ENCODE measurements around the gene ARFGEF3. TPM values are rescaled to one million over a fixed set of nuclear protein-coding genes. Genes with fewer than 3 reads are reported as not detected.
"Not testable (repeated sequence)": the region's sequence is repeated elsewhere in the genome, so short reads cannot be mapped to it uniquely, and the experiment has no call there.

The ARFGEF3 gene
- total RNA-seq, 1 donor, result under 0.01 TPM

DNA sequence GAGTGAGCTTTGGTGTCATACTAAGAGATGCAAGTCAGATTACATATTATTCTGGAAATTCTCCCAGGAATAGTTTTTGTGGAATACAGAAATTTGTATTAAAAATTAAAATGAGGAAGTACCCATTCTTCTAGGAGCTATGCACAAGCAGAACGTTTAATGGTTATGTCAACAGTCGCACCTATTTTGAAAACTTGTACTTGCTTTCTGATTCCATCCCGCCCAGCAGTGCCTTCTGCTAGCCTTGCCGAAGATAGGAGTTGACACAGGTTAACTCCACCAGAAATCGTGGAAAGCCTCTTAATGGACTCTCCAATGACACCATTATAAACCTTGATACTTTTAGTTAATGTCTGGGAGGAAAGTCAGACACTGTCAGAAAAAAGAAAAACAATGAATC is 49.9 kb downstream of the ARFGEF3 start:
- H4K20me1 ChIP-seq (ENCODE audit: insufficient read depth, low read length), result no peaks in the 10 kb centered on the region
- no peak for DNase-seq (ENCODE audit: insufficient read length, low spot score, missing footprints)
- H3K4me1 ChIP-seq (ENCODE audit: insufficient read depth, low read length), result no peaks in the 10 kb centered on the region
- no peak overlapping the region for H2AFZ ChIP-seq (ENCODE audit: low read length)
- H3K9me3 ChIP-seq (ENCODE audit: low read depth, low read length), result no peaks in the 10 kb centered on the region
- H3K79me2 ChIP-seq (ENCODE audit: insufficient read depth, low read length), result no peaks in the 10 kb centered on the region
- H3K4me2 ChIP-seq (ENCODE audit: insufficient read depth, low read length), result no peak overlapping the region
- peaks cover 5% of the 10 kb centered on the region for H3K27me3 ChIP-seq (ENCODE audit: insufficient read depth, low read length)
- H3K36me3 ChIP-seq (ENCODE audit: insufficient read depth, low read length), result no peaks in the 10 kb centered on the region
- no peak overlapping the region for H3K4me3 ChIP-seq (ENCODE audit: insufficient read depth, low read length)
- no peak overlapping the region for H3K27ac ChIP-seq (ENCODE audit: low read depth, low read length)
- TF ChIP-seq CTCF (IDR thresholded peaks at IDR 0.05; ENCODE audit: extremely low read depth, low read depth, low read length), result no peak

GRCh38 chr6:138212530-138212929 is 50.8 kb downstream of the ARFGEF3 start:
- DNase-seq (ENCODE audit: insufficient read length, low spot score, missing footprints); H3K36me3 ChIP-seq (ENCODE audit: insufficient read depth, low read length); H3K4me2 ChIP-seq (ENCODE audit: insufficient read depth, low read length); H3K27me3 ChIP-seq (ENCODE audit: insufficient read depth, low read length); H4K20me1 ChIP-seq (ENCODE audit: insufficient read depth, low read length); H3K79me2 ChIP-seq (ENCODE audit: insufficient read depth, low read length); H3K9me3 ChIP-seq (ENCODE audit: low read depth, low read length); H2AFZ ChIP-seq (ENCODE audit: low read length); H3K4me3 ChIP-seq (ENCODE audit: insufficient read depth, low read length); H3K4me1 ChIP-seq (ENCODE audit: insufficient read depth, low read length); H3K27ac ChIP-seq (ENCODE audit: low read depth, low read length): not testable (repeated sequence)

DNA sequence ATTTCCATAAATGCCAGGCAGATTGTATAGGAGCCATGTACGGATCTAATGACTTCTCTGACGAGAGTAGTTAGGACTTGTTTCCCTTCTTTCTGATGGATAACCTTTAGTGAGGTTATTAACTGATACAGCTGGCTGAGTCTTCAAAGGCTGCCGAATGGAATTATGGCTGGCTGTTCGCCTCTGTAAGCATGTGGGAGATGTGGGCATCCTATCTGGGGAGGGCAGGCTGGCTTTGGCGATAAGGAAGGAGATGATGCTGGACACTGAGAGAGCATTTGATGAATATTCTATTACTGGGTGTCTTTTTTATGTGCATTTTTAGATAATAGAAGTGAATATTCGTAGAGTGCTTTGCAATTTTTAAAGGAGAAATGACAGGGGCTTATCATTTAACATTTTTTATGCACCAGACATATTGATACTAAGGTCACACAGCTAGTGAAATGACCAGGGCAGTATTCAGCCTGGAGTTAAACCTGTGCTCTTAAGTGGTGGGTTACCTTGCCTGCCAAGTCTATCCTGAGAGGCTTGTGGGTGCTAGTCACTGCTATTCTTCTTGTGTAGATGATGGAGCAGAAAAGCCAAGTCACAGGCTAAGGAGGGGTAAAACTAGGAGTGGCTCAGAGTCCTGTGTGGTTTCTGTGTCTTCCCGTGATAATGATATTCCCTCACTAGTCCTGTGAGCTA is 53.5 kb downstream of the ARFGEF3 start:
- Histone ChIP-seq H3K36me3 (ENCODE audit: insufficient read depth, low read length) (no peaks in the 10 kb centered on the region), H3K9me3 (ENCODE audit: low read depth, low read length) (no peaks in the 10 kb centered on the region), H4K20me1 (ENCODE audit: insufficient read depth, low read length) (no peaks in the 10 kb centered on the region), H3K4me2 (ENCODE audit: insufficient read depth, low read length) (no peak overlapping the region), H3K27me3 (ENCODE audit: insufficient read depth, low read length) (peaks cover 3% of the 10 kb centered on the region), H3K27ac (ENCODE audit: low read depth, low read length) (no peak overlapping the region), H3K79me2 (ENCODE audit: insufficient read depth, low read length) (no peaks in the 10 kb centered on the region), H2AFZ (ENCODE audit: low read length) (no peak overlapping the region), H3K4me1 (ENCODE audit: insufficient read depth, low read length) (no peaks in the 10 kb centered on the region), H3K4me3 (ENCODE audit: insufficient read depth, low read length) (no peak overlapping the region)
- DNase-seq (ENCODE audit: insufficient read length, low spot score, missing footprints), result no peak
- TF ChIP-seq CTCF (IDR thresholded peaks at IDR 0.05; ENCODE audit: extremely low read depth, low read depth, low read length), result no peak

DNA sequence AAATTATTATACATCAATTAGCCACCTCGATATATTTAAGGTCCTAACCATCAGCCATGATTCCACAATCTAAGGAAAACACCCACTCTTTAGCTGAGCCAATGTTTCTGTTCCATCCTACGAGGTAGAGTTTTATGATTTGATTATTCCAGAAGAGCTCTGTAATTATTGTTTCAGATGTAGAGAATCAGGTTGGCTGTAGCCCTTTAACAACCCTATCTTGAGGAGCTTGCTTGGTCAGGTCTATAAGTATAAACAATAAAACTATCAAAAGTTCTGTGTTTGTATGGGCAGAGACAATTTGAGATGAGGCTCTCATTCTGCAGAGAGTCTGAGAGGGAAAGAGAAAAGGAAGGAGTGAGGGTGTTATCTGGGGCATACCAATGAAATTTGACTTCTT is 56.7 kb downstream of the ARFGEF3 start, which contains the start of gene PBOV1:
Gene PBOV1, minus strand, starts transcription at position 43 of the 400 bp plus-strand sequence. CDS start 96 bp downstream, outside the sequence.
- Histone ChIP-seq H3K4me2 (ENCODE audit: insufficient read depth, low read length) (no peak within 1 kb of the TSS), H3K79me2 (ENCODE audit: insufficient read depth, low read length) (no peaks in the 10 kb centered on the region), H3K27ac (ENCODE audit: low read depth, low read length) (no peak within 1 kb of the TSS), H2AFZ (ENCODE audit: low read length) (no peak within 1 kb of the TSS), H3K9me3 (ENCODE audit: low read depth, low read length) (no peaks in the 10 kb centered on the region), H3K27me3 (ENCODE audit: insufficient read depth, low read length) (peaks cover 8% of the 10 kb centered on the region), H3K4me1 (ENCODE audit: insufficient read depth, low read length) (no peaks in the 10 kb centered on the region), H3K36me3 (ENCODE audit: insufficient read depth, low read length) (no peaks in the 10 kb centered on the region), H3K4me3 (ENCODE audit: insufficient read depth, low read length) (no peak within 1 kb of the TSS), H4K20me1 (ENCODE audit: insufficient read depth, low read length) (no peaks in the 10 kb centered on the region)
- TF ChIP-seq CTCF (IDR thresholded peaks at IDR 0.05; ENCODE audit: extremely low read depth, low read depth, low read length), result no peak
- DNase-seq (ENCODE audit: insufficient read length, low spot score, missing footprints), result no peak
